HepG2 (cell line): ENCODE measurements around the gene GSTP1. TPM values are rescaled to one million over a fixed set of nuclear protein-coding genes. Genes with fewer than 3 reads are reported as not detected.

ENCODE experiments used
- CEBPB ChIP-seq: IDR thresholded peaks from 2 replicates; pipeline ENCODE4 v1.6.1; 2011; ENCODE audit warnings: low read depth, low read length, improper control_type of control experiment, borderline replicate concordance
- CENPX ChIP-seq: sonication (generic); formaldehyde crosslinking; IDR thresholded peaks from 2 replicates; pipeline ENCODE4 v1.9.0; 2021; ENCODE audit warnings: mild to moderate bottlenecking, missing genetic modification reagents, moderate library complexity
- GLI4 ChIP-seq: sonication (generic); formaldehyde crosslinking; IDR thresholded peaks from 2 replicates; pipeline ENCODE4 v1.5.1; 2020; ENCODE audit warnings: missing genetic modification reagents, mild to moderate bottlenecking, moderate library complexity, borderline replicate concordance
- HDAC1 ChIP-seq: sonication (generic); formaldehyde crosslinking; IDR thresholded peaks from 2 replicates; pipeline ENCODE4 v1.5.1; 2020; ENCODE audit warnings: mild to moderate bottlenecking, missing genetic modification reagents
- KAT7 ChIP-seq: IDR thresholded peaks from 2 replicates; pipeline ENCODE4 v1.6.1; 2018; ENCODE audit warnings: borderline replicate concordance, missing compliant biosample characterization
- KMT2A ChIP-seq: sonication (generic); formaldehyde crosslinking; IDR thresholded peaks from 2 replicates; pipeline ENCODE4 v1.4.0; 2020; ENCODE audit warnings: missing genetic modification reagents
- MAZ ChIP-seq, 2 experiments: sonication (generic) in 1 of 2; formaldehyde crosslinking in 1 of 2; IDR thresholded peaks; 2 replicates each; pipeline versions ENCODE4 v1.5.0 to v1.6.1; 2012 to 2020; ENCODE audit warnings: low read depth in 2 of 2, mild to moderate bottlenecking in 2 of 2, borderline replicate concordance in 1 of 2, improper control_type of control experiment in 1 of 2, low read length in 1 of 2, missing genetic modification reagents in 1 of 2, moderate library complexity in 1 of 2
- MIER2 ChIP-seq: IDR thresholded peaks from 2 replicates; pipeline ENCODE4 v1.6.1; 2016; ENCODE audit warnings: missing biosample characterization, missing genetic modification reagents
- POLR2A ChIP-seq, 2 experiments: IDR thresholded peaks; 2 replicates each; pipeline ENCODE4 v1.6.1; 2011; ENCODE audit warnings: low read depth in 2 of 2, low read length in 2 of 2, mild to moderate bottlenecking in 1 of 2, moderate library complexity in 1 of 2; ENCODE audit not compliant: insufficient read depth in 1 of 2
- RAD21 ChIP-seq: fragments of 450-650 bp; formaldehyde crosslinking; IDR thresholded peaks from 2 replicates; pipeline ENCODE4 v1.5.0; 2020; ENCODE audit warnings: mild to moderate bottlenecking
- SAFB2 ChIP-seq: sonication (generic); formaldehyde crosslinking; IDR thresholded peaks from 2 replicates; pipeline ENCODE4 v1.5.1; 2020; ENCODE audit warnings: missing genetic modification reagents, low read depth, mild to moderate bottlenecking, borderline replicate concordance
- SIX1 ChIP-seq: sonication (generic); formaldehyde crosslinking; IDR thresholded peaks from 2 replicates; pipeline ENCODE4 v1.4.0; 2020; ENCODE audit warnings: missing genetic modification reagents, borderline replicate concordance
- ZNF124 ChIP-seq: sonication (generic); formaldehyde crosslinking; IDR thresholded peaks from 2 replicates; pipeline ENCODE4 v1.4.0; 2020; ENCODE audit warnings: missing genetic modification reagents
- ZNF256 ChIP-seq: sonication (generic); formaldehyde crosslinking; conservative IDR thresholded peaks from 2 replicates; pipeline ENCODE4 v1.4.0; 2020; ENCODE audit warnings: missing genetic modification reagents
- ZNF333 ChIP-seq: sonication (generic); formaldehyde crosslinking; IDR thresholded peaks from 2 replicates; pipeline ENCODE4 v1.4.0; 2020; ENCODE audit warnings: mild to moderate bottlenecking, missing genetic modification reagents, borderline replicate concordance
- ZNF468 ChIP-seq: sonication (generic); formaldehyde crosslinking; IDR thresholded peaks from 2 replicates; pipeline ENCODE4 v1.8.0; 2022; ENCODE audit warnings: mild to moderate bottlenecking, moderate library complexity, missing genetic modification reagents
- ZNF484 ChIP-seq: sonication (generic); formaldehyde crosslinking; IDR thresholded peaks from 2 replicates; pipeline ENCODE4 v1.5.1; 2020; ENCODE audit warnings: mild to moderate bottlenecking, low read depth, missing genetic modification reagents, borderline replicate concordance
- ZNF598 ChIP-seq: sonication (generic); formaldehyde crosslinking; IDR thresholded peaks from 2 replicates; pipeline ENCODE4 v1.5.1; 2020; ENCODE audit warnings: mild to moderate bottlenecking, missing genetic modification reagents, borderline replicate concordance
- ZNF878 ChIP-seq: sonication (generic); formaldehyde crosslinking; IDR thresholded peaks from 2 replicates; pipeline ENCODE4 v1.8.1; 2023; ENCODE audit warnings: mild to moderate bottlenecking, missing genetic modification reagents, moderate library complexity
- ZSCAN21 ChIP-seq: sonication (generic); formaldehyde crosslinking; IDR thresholded peaks from 2 replicates; pipeline ENCODE4 v1.8.0; 2022; ENCODE audit warnings: mild to moderate bottlenecking, missing genetic modification reagents, moderate library complexity, borderline replicate concordance
- polyA plus RNA-seq, 8 experiments: library from polyadenylated mRNA; depleted of rRNA in 3 of 8; stranded (reverse) in 7 of 8; unstranded in 1 of 8; fragments of >200 nt; fragmentation: Illumina TruSeq in 4 of 8; extraction: Trizol in 4 of 8; gene quantifications; 2 replicates each; pipeline versions ENCODE4 v1.2.1 to v1.2.3, GENCODE V29; 2011 to 2016; ENCODE audit warnings: low read depth in 4 of 8, missing spikeins in 1 of 8, mixed read lengths in 1 of 8; ENCODE audit not compliant: insufficient read depth in 1 of 8
- total RNA-seq, 5 experiments: library from RNA; depleted of rRNA; stranded (reverse); fragments of >200 nt; fragmentation: Illumina TruSeq; extraction: Trizol; gene quantifications; 2 replicates each; pipeline ENCODE4 v1.2.3, GENCODE V29; 2016; ENCODE audit warnings: low read depth in 1 of 5
- TF ChIP-seq, protein P1 (sequence below): fragments of 450-650 bp; IDR thresholded peaks from 2 replicates; pipeline ENCODE4 v1.6.1; 2017; ENCODE audit warnings: mild to moderate bottlenecking
- TF ChIP-seq, protein P2 (sequence below): IDR thresholded peaks from 2 replicates; pipeline ENCODE4 v1.6.1; 2016; ENCODE audit warnings: mild to moderate bottlenecking, missing biosample characterization, missing genetic modification reagents
- TF ChIP-seq, protein P3 (sequence below): sonication (generic); formaldehyde crosslinking; IDR thresholded peaks from 2 replicates; pipeline ENCODE4 v1.4.0; 2020; ENCODE audit warnings: mild to moderate bottlenecking, low read depth, missing genetic modification reagents
- TF ChIP-seq, protein P4 (sequence below): sonication (generic); formaldehyde crosslinking; IDR thresholded peaks from 2 replicates; pipeline ENCODE4 v1.4.0; 2020; ENCODE audit warnings: missing genetic modification reagents

Gene GSTP1
- total and polyA plus RNA-seq, 2 of the 13 experiments (the other 11 are each of a cell fraction or from before 2014, with no cell fraction given): not detected

DNA sequence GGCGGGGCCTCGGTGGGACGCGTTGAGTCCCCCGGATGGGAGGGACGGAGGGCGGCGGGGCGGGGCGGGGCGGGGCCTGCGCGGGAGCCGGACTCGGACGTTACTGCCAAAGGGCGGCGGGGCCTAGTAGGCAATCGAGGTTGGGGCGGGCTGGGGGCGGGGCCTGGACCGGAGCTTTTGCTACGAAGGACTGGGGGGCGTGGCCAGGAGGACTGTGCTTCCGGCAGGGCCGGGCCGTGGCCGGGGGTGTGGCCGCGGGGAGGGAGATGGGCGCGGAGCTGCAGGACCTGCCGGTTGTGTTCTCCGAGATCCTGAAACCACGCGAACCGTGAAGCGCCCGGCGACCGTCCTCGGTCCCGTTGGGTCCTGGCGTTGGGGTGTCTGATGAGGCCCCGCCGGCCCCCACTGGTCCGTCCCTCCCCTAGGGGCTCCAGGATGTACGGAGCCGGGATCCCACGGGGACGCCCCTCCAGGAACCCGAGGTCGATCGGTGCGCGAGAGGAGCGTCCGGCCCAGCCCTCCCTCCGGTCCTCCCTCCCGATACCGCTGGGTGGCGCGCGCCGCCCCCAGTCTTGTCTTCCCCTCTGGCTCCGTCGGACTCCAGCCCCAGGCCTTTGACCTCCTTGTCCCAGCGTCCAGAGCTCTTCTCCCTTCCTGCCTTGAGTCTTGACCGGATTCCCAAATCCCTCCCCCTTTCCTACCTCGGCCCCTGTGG is 46.8 kb downstream of the GSTP1 start (continued):
- TF ChIP-seq CENPX (CRISPR knock-in tag) (no peak), ZSCAN21 (no peak), ZNF124 (no peak), SAFB2 (CRISPR knock-in tag) (no peak), MAZ (IDR thresholded peaks at IDR 0.05; ENCODE audit: borderline replicate concordance, low read depth, low read length) (peak; percentile 56), MAZ (CRISPR knock-in tag; IDR thresholded peaks at IDR 0.05; ENCODE audit: low read depth) (no peak; the same call in 1 of the 2 replicates), ZNF598 (CRISPR knock-in tag) (no peak), KAT7 (CRISPR knock-in tag) (peak; percentile 60; the same call in 1 of the 2 replicates), POLR2A (IDR thresholded peaks at IDR 0.05; ENCODE audit: insufficient read depth in 1 of 2, low read depth in 2 of 2, low read length in 2 of 2) (peak in 1 of 2 experiments; percentile 65; a peak in 2 of 4 replicates), ZNF333 (CRISPR knock-in tag) (0 out of 2 replicates have a peak, but pooled peaks have one; percentile 77), SIX1 (CRISPR knock-in tag) (0 out of 2 replicates have a peak, but pooled peaks have one; percentile 37), ZNF468 (CRISPR knock-in tag) (no peak), ZNF878 (no peak), HDAC1 (CRISPR knock-in tag) (no peak; the same call in 1 of the 2 replicates), GLI4 (CRISPR knock-in tag) (peak; percentile 79; the same call in 1 of the 2 replicates), ZNF484 (CRISPR knock-in tag) (no peak), MIER2 (no peak), ZNF256 (CRISPR knock-in tag) (no peak), CEBPB (no peak), KMT2A (CRISPR knock-in tag) (peak; percentile 63; the same call in 1 of the 2 replicates), RAD21 (CRISPR knock-in tag) (peak; percentile 84; the same call in 1 of the 2 replicates)
- TF ChIP-seq, protein P1, sequence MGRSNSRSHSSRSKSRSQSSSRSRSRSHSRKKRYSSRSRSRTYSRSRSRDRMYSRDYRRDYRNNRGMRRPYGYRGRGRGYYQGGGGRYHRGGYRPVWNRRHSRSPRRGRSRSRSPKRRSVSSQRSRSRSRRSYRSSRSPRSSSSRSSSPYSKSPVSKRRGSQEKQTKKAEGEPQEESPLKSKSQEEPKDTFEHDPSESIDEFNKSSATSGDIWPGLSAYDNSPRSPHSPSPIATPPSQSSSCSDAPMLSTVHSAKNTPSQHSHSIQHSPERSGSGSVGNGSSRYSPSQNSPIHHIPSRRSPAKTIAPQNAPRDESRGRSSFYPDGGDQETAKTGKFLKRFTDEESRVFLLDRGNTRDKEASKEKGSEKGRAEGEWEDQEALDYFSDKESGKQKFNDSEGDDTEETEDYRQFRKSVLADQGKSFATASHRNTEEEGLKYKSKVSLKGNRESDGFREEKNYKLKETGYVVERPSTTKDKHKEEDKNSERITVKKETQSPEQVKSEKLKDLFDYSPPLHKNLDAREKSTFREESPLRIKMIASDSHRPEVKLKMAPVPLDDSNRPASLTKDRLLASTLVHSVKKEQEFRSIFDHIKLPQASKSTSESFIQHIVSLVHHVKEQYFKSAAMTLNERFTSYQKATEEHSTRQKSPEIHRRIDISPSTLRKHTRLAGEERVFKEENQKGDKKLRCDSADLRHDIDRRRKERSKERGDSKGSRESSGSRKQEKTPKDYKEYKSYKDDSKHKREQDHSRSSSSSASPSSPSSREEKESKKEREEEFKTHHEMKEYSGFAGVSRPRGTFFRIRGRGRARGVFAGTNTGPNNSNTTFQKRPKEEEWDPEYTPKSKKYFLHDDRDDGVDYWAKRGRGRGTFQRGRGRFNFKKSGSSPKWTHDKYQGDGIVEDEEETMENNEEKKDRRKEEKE: no peak
- TF ChIP-seq, protein P2, sequence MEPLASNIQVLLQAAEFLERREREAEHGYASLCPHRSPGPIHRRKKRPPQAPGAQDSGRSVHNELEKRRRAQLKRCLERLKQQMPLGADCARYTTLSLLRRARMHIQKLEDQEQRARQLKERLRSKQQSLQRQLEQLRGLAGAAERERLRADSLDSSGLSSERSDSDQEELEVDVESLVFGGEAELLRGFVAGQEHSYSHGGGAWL (CRISPR knock-in tag): peak; percentile 74; the same call in 1 of the 2 replicates
- TF ChIP-seq, protein P3, sequence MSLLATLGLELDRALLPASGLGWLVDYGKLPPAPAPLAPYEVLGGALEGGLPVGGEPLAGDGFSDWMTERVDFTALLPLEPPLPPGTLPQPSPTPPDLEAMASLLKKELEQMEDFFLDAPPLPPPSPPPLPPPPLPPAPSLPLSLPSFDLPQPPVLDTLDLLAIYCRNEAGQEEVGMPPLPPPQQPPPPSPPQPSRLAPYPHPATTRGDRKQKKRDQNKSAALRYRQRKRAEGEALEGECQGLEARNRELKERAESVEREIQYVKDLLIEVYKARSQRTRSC: 0 out of 2 replicates have a peak, but pooled peaks have one; percentile 46
- TF ChIP-seq, protein P4, sequence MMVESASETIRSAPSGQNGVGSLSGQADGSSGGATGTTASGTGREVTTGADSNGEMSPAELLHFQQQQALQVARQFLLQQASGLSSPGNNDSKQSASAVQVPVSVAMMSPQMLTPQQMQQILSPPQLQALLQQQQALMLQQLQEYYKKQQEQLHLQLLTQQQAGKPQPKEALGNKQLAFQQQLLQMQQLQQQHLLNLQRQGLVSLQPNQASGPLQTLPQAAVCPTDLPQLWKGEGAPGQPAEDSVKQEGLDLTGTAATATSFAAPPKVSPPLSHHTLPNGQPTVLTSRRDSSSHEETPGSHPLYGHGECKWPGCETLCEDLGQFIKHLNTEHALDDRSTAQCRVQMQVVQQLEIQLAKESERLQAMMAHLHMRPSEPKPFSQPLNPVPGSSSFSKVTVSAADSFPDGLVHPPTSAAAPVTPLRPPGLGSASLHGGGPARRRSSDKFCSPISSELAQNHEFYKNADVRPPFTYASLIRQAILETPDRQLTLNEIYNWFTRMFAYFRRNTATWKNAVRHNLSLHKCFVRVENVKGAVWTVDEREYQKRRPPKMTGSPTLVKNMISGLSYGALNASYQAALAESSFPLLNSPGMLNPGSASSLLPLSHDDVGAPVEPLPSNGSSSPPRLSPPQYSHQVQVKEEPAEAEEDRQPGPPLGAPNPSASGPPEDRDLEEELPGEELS: peak; percentile 47
